COLO668 (cell line): ENCODE data around the gene KIT.
"Not testable (repeated sequence)": the region's sequence is repeated elsewhere in the genome, so short reads cannot be mapped to it uniquely, and the experiment has no call there.

Experiments
- DNase-seq: peaks from one replicate; lab custom pipeline; 2025; ENCODE audit not compliant: unreplicated experiment; lab: John Stamatoyannopoulos, UW

KIT gene

DNA sequence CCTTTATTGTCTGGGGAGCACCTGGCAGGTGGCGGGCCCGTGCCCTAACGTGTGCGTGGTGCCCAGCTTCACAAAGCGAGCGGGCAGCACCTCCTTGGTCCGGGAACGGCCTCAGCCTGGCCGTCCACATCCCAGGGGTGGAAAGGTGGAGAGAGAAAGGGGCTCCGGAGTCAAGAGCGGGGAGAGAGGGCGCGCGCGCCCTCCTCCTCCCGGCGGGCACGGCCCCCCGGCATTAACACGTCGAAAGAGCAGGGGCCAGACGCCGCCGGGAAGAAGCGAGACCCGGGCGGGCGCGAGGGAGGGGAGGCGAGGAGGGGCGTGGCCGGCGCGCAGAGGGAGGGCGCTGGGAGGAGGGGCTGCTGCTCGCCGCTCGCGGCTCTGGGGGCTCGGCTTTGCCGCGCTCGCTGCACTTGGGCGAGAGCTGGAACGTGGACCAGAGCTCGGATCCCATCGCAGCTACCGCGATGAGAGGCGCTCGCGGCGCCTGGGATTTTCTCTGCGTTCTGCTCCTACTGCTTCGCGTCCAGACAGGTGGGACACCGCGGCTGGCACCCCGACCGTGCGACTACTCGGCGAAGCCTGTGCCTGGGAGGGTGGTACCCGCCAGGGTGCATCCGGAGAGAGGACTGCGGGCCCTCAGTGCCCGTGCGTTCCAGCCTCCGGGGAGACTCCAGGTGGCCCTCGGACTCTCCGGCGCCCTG, at the start of gene KIT:
Gene KIT (plus strand): TSS at position 407 of the 701 bp plus-strand sequence. CDS start 58 bp downstream, at position 465.
- DNase-seq: peak; percentile 86

GRCh38 chr4:54609310-54609709, 48.4 kb upstream of the KIT start:
- no peak for DNase-seq

- DNase-seq: no peak
Observed at GRCh38 chr4:54614149-54614548, 43.6 kb upstream of the KIT start.

- DNase-seq: no peak
Observed at GRCh38 chr4:54620773-54621172, 37.0 kb upstream of the KIT start.

DNA sequence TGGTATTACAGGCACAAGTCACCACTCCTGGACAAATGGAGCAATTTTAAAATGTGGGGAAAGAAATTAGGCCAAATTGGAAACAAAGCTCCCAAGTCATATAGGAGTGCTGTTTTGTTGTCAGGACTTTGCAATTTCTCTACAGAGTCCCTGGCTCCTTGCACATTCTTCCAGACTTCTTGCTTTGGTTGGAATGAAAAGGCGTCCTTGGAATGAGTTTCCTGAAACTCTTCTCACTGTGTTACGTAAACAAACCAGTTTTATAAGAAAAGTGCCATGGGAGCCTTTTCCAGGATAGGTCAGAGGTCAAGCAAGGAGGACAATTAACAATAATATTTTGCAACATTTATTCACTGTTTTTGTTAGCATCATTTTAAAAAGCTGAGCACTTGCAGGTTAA, 32.4 kb upstream of the KIT start:
- no peak for DNase-seq

GRCh38 chr4:54626113-54626512, 31.6 kb upstream of the KIT start:
- DNase-seq: no peak

- DNase-seq: no peak
Observed at GRCh38 chr4:54632537-54632936, 25.2 kb upstream of the KIT start.

DNA sequence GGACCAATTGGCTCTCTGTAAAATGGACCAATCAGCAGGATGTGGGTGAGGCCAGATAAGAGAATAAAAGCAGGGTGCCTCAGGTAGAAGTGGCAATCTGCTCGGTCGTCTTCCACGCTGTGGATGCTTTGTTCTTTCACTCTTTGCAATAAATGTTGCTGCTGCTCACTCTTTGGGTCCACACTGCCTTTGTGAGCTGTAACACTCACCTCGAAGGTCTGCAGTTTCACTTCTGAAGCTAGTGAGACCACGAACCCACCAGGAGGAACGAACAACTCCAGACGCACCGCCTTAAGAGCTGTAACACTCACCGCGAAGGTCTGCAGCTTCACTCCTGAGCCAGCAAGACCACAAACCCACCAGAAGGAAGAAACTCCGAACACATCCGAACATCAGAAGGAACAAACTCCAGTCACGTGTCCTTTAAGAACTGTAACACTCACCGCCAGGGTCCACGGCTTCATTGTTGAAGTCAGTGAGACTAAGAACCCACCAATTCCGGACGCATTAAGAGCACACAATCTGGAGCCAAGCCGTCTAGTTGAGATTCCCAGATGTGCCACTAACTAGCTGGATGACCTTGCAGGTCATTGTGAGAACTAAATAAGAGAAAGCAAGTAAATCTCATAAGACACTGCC, 24.5 kb upstream of the KIT start:
- DNase-seq: not testable (repeated sequence)

DNA sequence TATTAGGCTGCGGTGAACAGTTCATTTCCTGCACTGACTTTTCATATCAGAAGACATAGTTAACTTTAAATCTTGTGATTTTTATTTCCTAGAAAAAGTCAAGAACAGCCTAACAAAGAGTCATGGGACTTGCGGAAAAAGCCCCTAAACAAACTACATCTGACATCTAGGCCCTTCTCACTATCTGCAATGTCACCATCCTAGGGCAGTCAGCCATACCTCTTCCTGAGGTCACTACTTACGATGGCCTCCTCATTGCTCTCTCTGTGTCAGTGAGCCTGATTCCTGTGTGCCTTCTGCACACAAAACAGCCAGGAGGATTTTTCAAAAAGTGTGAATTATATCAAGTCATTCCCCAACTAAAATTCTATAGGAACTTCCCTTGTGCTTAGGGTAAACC, 22.4 kb upstream of the KIT start:
- DNase-seq: no peak

GRCh38 chr4:54637325-54637724, 20.4 kb upstream of the KIT start:
- no peak for DNase-seq

- not testable (repeated sequence) for DNase-seq
Observed at GRCh38 chr4:54641101-54641500, 16.7 kb upstream of the KIT start.

DNA sequence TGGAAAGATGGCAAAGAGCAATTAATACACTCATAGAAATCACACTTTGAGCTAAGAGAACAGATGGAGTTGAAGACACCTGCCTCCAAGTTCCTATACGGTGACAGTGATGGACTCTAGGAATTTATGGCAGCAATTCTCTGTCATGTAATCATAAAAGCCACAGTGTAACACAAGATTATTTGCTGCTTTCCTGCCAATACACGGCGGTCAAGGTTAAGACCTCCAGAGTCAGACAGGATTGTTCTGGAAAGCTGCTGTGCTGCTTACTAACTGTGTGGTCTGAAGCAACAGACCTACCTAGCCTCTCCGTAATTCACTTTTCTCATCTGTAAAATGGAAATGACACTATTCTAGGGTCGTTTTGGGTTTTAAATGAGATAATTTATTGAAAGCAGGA, 14.6 kb upstream of the KIT start:
- no peak for DNase-seq

- no peak for DNase-seq
Observed at GRCh38 chr4:54643958-54644751, 13.6 kb upstream of the KIT start.

GRCh38 chr4:54645830-54646229, 11.9 kb upstream of the KIT start:
- no peak for DNase-seq

DNA sequence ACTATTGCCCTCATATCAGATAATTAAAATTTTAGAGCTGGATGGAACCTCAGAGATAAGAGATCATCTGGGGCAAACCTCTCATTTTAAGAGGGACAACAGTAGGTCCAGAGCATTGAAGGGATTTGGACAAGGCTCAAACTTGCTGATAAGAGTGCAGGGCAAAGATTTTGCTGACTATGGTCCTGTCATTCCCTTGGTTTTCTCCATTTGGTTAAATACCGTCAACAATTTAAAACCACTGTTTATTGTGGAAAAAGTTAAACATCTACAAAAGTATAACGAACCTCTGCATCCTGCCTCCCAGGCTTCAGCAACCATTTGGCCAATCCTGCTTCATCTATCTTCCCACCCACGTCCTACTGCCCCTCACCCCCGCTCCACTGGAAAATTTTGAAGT, 10.7 kb upstream of the KIT start:
- no peak for DNase-seq

DNA sequence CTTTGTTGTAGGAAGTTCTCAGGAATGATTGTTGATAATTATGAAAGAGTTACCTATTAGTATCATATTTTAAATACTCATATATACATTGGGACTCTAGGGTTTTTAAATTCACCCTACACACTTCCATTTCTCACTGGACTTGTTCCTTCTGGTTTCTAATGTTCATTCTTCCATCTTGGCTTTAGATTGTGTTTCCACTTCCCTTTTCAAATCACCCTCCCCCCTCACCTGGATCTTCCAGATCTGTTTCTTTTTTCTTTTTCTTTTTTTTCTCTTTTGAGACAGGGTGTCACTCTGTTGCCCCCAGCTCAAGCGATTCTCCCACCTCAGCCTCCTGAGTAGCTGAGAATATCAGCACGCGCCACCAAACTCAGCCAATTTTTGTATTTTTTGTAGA, 6.7 kb upstream of the KIT start:
- no peak for DNase-seq

DNA sequence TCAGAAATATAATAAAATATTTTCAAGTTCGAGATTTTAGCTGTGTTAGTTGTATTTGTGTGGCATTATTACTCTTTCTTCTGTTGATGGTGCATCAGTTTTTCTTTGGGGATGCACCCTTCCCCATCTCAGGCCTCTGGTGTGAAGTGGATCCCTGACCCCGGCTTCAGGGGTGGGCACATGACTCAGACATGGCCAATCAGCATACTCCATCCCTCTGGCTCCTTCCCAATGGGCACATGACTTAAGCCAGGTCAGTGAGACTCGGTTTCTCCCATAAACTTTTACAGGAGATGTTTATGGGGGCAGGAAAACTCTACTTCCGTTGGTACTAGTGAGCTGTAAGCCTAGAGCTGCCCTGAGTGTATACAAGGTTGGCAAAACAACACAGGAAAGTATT, 3.0 kb upstream of the KIT start:
- no peak for DNase-seq

GRCh38 chr4:54657185-54657550, 589 bp upstream of the KIT start:
- peak; percentile 51 for DNase-seq

DNA sequence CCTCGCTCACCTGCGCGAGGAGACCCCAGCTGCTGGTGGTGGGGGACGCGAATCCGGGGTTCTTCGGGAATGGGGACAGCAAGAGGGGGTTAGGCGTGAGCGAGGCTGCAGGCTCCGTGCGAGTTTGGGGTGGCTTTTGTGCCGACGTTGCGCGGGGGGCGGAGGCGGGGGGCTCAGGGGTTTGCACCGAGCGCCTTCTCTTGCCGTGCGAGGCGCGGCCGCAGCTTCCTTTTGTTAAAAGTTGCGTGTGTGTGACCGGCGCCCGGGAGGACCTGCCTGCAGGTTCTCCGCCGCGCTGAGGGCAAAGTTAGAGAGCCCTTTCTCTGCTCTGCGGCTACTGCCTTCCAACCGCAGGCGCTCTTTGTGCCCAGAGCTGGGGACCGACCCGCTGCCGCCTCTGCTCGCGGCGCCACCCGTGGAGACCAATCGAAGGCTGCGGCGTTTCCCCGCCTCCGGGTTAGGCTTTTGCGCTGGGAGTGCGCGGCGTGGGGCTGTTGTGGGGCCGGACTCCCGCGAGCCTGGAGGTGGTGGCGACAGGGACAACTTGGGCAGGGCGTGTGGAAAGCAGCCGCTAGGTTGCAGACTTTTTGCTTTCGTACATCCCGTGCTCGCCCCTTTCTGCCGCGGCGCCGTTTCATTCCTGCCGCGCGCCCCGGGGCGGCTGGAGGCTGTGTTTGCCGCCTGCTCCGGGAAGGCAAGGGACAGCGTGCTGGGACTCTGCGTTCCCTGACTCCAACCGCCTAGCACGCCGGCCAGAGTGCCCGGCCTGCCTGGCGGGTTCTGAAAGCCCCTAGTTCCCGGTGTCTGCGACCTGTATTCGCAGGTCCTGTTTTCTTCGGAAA, 716 bp downstream of the KIT start:
- peak; percentile 86 for DNase-seq

DNA sequence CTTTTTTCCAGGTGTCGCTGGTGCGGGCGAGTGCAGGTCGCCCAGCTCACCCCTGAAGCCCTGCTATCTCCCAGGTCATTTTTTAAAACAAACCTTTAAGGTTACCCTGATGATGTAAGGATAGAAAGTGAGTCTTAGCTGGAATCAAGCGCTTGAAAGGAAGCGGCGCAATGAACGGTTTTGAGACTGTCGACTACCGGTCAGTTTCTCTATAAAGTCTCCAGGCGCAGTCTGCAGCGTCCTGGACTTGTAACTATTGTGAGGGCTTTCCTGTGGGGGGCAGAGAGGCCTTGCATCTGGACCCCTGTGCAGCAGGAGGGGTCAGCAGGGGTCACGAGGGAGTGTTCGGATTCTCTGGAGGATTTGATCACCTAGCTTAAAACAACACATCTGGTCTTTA, 1.6 kb downstream of the KIT start:
- DNase-seq: peak; percentile 43
